Sigmoid colon (tissue), 7 donors: Measurements from ENCODE around the gene POT1. TPM values are rescaled to one million over a fixed set of nuclear protein-coding genes. Genes with fewer than 3 reads are reported as not detected.

Experiments
- DNase-seq: peaks from one replicate; pipeline ENCODE4 v3.0.0-alpha.2; 2019
- H3K27ac ChIP-seq, 4 donors: fragments of 200-600 bp; sonication (generic); one replicate each; pipeline ENCODE4 v1.5.1; 2016 to 2019; ENCODE audit warnings: mild to moderate bottlenecking in 1 of 4
- H3K27me3 ChIP-seq, 3 donors: fragments of 200-600 bp; sonication (generic); one replicate each; pipeline ENCODE4 v1.5.1; 2019; ENCODE audit warnings: mild to moderate bottlenecking in 1 of 3
- H3K36me3 ChIP-seq, 4 donors: fragments of 200-600 bp; sonication (generic); one replicate each; pipeline ENCODE4 v1.5.1; 2016 to 2019
- H3K4me1 ChIP-seq, 4 donors: fragments of 200-600 bp; sonication (generic); one replicate each; pipeline ENCODE4 v1.5.1; 2017 to 2019
- H3K4me3 ChIP-seq, 4 donors: fragments of 200-600 bp; sonication (generic); one replicate each; pipeline ENCODE4 v1.5.1; 2017 to 2019; ENCODE audit warnings: mild to moderate bottlenecking in 2 of 4, moderate library complexity in 1 of 4
- H3K9me3 ChIP-seq, 4 donors: fragments of 200-600 bp in 3 of 4; sonication (generic) in 3 of 4; one replicate each; pipeline versions ENCODE4 v1.5.1 to v1.6.1; 2013 to 2019
- EP300 ChIP-seq, 4 donors: sonication (generic); formaldehyde crosslinking; IDR thresholded peaks; one replicate each; pipeline ENCODE4 v1.6.1; 2017; ENCODE audit warnings: antibody characterized with exemption in 4 of 4
- POLR2A ChIP-seq, 2 donors: fragments of 450-650 bp; IDR thresholded peaks; one replicate each; pipeline ENCODE4 v1.6.1; 2016; ENCODE audit warnings: antibody characterized with exemption in 2 of 2, mild to moderate bottlenecking in 2 of 2, moderate library complexity in 2 of 2
- POLR2AphosphoS5 ChIP-seq, 4 donors: sonication (generic); formaldehyde crosslinking; IDR thresholded peaks; one replicate each; pipeline ENCODE4 v1.6.1; 2017; ENCODE audit warnings: antibody characterized with exemption in 4 of 4
- WGBS, 2 donors: extraction: QIAGEN DNeasy Blood & Tissue Kit; methylation state at CpG; one replicate each; pipeline ENCODE4 v1.1.7; 2013; 5-methylcytosine and 5-hydroxymethylcytosine counted together
- intact Hi-C: fragments of 100-400 bp; cut with DNase I; formaldehyde crosslinking; loops from one replicate; pipeline ENCODE4 v1.15.1; 2023
- polyA plus RNA-seq, 3 donors: library from polyadenylated mRNA; stranded (reverse); fragments of 200-250 nt; gene quantifications; one replicate each; pipeline ENCODE4 v1.2.3, GENCODE V29; 2013
- total RNA-seq, 4 donors: library from RNA; depleted of rRNA; stranded (reverse); fragments of >200 nt; gene quantifications; one replicate each; pipeline ENCODE4 v1.1.0, GENCODE V29; 2016
- TF ChIP-seq, protein P1 (sequence below), 4 experiments: fragments of 450-650 bp in 3 of 4; fragments of 200-600 bp in 1 of 4; IDR thresholded peaks; one replicate each; pipeline ENCODE4 v1.5.1; 2016 to 2019; ENCODE audit warnings: antibody characterized with exemption in 4 of 4, mild to moderate bottlenecking in 3 of 4, moderate library complexity in 2 of 4
- donor health status: healthy with polysubstance abuse.
- donor health status: Bipolar disorder and iron deficiency.
- donor health status: healthy.

POT1 gene
- total and polyA plus RNA-seq, 7 donors: 3.6 to 26.2 (median 18.9) TPM

DNA sequence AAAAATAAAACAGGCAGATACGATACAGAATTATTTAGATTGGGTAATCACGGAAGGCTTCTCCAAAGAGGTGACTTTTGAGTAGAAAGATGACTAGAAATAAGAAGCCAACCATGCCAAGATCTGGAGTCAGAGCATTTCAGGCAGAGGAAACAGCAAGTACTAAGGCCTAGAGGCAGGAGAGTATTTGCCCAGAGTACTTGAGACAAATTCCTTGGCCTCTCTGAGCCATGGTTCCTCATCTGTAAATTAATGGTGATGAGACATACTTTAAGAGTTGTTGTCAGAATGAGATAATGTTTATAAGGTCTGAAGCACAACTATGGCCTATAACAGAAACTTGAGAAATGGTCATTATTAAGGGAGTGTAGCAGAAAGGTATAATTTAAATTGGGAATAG is 148.2 kb downstream of the POT1 start:
- no peak for TF ChIP-seq EP300 (IDR thresholded peaks at IDR 0.05)
- TF ChIP-seq, protein P1, sequence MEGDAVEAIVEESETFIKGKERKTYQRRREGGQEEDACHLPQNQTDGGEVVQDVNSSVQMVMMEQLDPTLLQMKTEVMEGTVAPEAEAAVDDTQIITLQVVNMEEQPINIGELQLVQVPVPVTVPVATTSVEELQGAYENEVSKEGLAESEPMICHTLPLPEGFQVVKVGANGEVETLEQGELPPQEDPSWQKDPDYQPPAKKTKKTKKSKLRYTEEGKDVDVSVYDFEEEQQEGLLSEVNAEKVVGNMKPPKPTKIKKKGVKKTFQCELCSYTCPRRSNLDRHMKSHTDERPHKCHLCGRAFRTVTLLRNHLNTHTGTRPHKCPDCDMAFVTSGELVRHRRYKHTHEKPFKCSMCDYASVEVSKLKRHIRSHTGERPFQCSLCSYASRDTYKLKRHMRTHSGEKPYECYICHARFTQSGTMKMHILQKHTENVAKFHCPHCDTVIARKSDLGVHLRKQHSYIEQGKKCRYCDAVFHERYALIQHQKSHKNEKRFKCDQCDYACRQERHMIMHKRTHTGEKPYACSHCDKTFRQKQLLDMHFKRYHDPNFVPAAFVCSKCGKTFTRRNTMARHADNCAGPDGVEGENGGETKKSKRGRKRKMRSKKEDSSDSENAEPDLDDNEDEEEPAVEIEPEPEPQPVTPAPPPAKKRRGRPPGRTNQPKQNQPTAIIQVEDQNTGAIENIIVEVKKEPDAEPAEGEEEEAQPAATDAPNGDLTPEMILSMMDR (IDR thresholded peaks at IDR 0.05): no peak
- TF ChIP-seq POLR2A (IDR thresholded peaks at IDR 0.05): no peak
- TF ChIP-seq POLR2AphosphoS5 (IDR thresholded peaks at IDR 0.05): no peak
- no peaks in the 10 kb centered on the region for H3K4me1 ChIP-seq
- no peaks in the 10 kb centered on the region for H3K27me3 ChIP-seq
- H3K9me3 ChIP-seq: no peaks in the 10 kb centered on the region
- no peak overlapping the region for H3K27ac ChIP-seq
- no peaks in the 10 kb centered on the region for H3K36me3 ChIP-seq
- no peak for DNase-seq
- intact Hi-C loops: loop anchor here (10.0 kb wide), 1 partner anchor 627 kb away; no protein-coding TSS in a partner anchor
- H3K4me3 ChIP-seq: no peak overlapping the region
- WGBS, 2 donors: 92 to 93% methylated on average over 2 of the region's 2 CpGs

DNA sequence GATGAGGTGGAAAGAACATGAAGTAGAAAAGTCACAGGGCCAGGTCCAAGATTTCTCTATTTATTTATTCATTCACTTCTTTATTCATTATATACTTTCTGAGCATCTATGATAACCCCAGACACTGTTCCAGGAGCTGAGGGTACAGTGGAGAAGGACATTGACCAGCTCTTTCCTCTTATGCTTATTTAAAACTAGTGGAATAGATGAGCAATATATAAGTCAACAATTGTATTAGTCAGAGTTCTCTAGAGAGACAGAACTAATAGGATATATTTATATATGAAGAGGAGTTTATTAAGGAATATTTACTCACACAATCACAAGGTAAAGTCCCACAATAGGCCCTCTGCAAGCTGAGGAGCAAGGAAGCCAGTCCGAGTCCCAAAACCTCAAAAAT is 149.0 kb downstream of the POT1 start:
- H3K27ac ChIP-seq: no peak overlapping the region
- H3K4me1 ChIP-seq: no peaks in the 10 kb centered on the region
- DNase-seq: no peak
- H3K4me3 ChIP-seq: no peak overlapping the region
- intact Hi-C loops: loop anchor here (10.0 kb wide), 1 partner anchor 626 kb away; no protein-coding TSS in a partner anchor
- WGBS, 2 donors: 83 to 89% methylated on average over 1 of the region's 1 CpG
- TF ChIP-seq, protein P1 (IDR thresholded peaks at IDR 0.05): no peak
- TF ChIP-seq EP300 (IDR thresholded peaks at IDR 0.05): no peak
- no peak for TF ChIP-seq POLR2AphosphoS5 (IDR thresholded peaks at IDR 0.05)
- TF ChIP-seq POLR2A (IDR thresholded peaks at IDR 0.05): no peak
- H3K36me3 ChIP-seq: no peaks in the 10 kb centered on the region
- H3K27me3 ChIP-seq: no peaks in the 10 kb centered on the region
- H3K9me3 ChIP-seq: no peaks in the 10 kb centered on the region

DNA sequence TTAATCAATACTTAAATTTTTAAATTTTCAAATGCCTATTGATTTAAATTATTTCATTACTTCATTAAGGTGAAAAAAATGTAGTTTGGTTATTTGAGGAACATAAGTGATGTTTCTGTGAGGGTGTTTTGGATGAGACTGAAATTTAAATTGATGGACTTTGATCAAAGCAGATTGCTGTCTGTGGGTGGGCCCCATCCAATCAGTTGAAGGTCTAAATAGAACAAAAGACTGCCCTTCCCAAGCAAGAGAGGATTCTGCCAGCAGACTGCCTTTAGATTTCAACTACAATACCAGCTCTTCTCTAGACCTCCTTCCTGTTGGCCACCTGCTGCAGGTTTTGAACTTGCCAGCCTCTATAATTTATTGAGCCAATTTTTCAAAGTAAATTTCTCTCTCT is 149.6 kb downstream of the POT1 start:
- no peak for TF ChIP-seq EP300 (IDR thresholded peaks at IDR 0.05)
- TF ChIP-seq POLR2A (IDR thresholded peaks at IDR 0.05): no peak
- TF ChIP-seq POLR2AphosphoS5 (IDR thresholded peaks at IDR 0.05): no peak
- TF ChIP-seq, protein P1 (IDR thresholded peaks at IDR 0.05): no peak
- no peaks in the 10 kb centered on the region for H3K9me3 ChIP-seq
- no peaks in the 10 kb centered on the region for H3K36me3 ChIP-seq
- H3K27ac ChIP-seq: no peak overlapping the region
- H3K4me1 ChIP-seq: no peaks in the 10 kb centered on the region
- intact Hi-C loops: loop anchor here (10.0 kb wide), 1 partner anchor 625 kb away; no protein-coding TSS in a partner anchor
- H3K27me3 ChIP-seq: no peaks in the 10 kb centered on the region
- DNase-seq: no peak
- H3K4me3 ChIP-seq: no peak overlapping the region

DNA sequence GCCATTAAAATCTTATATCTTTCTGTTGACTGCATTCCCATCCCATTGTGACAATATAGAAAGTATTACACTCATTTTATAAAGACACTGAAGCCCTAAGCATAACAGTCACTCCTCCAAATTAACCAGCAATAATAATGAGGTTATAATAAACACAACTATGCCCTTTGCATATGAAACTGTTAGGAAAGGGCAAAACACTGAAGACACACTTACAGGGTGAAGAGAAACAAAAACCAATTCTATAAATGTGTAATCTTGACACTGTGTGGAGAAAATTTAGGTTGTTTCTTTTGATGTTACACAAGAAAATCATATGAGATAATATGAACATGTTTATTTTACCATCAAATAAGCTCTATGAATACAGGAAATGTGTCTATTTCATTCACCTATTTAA is 150.0 kb downstream of the POT1 start:
- DNase-seq: no peak
- Histone ChIP-seq H3K9me3 (no peaks in the 10 kb centered on the region), H3K4me1 (no peaks in the 10 kb centered on the region), H3K27ac (no peak overlapping the region), H3K4me3 (no peak overlapping the region), H3K36me3 (no peaks in the 10 kb centered on the region), H3K27me3 (no peaks in the 10 kb centered on the region)
- intact Hi-C loops: loop anchor here (10.0 kb wide), 1 partner anchor 625 kb away; no protein-coding TSS in a partner anchor
- no peak for TF ChIP-seq EP300 (IDR thresholded peaks at IDR 0.05)
- TF ChIP-seq POLR2A (IDR thresholded peaks at IDR 0.05): no peak
- no peak for TF ChIP-seq POLR2AphosphoS5 (IDR thresholded peaks at IDR 0.05)
- TF ChIP-seq, protein P1 (IDR thresholded peaks at IDR 0.05): no peak

DNA sequence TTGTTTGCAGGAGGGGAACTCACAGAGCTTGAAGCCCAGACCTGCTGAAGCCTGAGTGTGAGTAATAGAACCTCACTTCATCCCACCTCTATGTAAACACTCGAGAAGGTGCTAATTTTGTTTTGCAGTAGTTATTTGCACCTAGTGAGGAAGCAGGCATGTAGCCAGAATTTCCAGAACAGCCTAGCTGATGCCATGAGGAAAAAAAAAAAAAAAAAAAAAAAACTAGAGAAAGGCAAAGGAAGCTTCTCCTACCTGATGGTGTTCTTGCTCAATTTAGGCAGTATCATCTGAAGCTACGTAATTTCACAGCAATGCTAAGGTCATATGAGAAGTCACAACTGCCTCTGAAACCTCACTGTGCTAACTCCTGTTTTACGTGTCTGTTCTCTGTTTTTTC is 150.4 kb downstream of the POT1 start:
- 64 to 74% methylated on average over 3 of the region's 3 CpGs for WGBS, 2 donors
- DNase-seq: no peak
- Histone ChIP-seq H3K4me3 (no peak overlapping the region), H3K27ac (no peak overlapping the region), H3K36me3 (no peaks in the 10 kb centered on the region), H3K27me3 (no peaks in the 10 kb centered on the region), H3K4me1 (no peaks in the 10 kb centered on the region), H3K9me3 (no peaks in the 10 kb centered on the region)
- no peak for TF ChIP-seq POLR2A (IDR thresholded peaks at IDR 0.05)
- TF ChIP-seq, protein P1 (IDR thresholded peaks at IDR 0.05): no peak
- TF ChIP-seq EP300 (IDR thresholded peaks at IDR 0.05): no peak
- TF ChIP-seq POLR2AphosphoS5 (IDR thresholded peaks at IDR 0.05): no peak
- intact Hi-C loops: no loop called here
